ENCODE data around the gene AICDA. TPM values are rescaled to one million over a fixed set of nuclear protein-coding genes. Genes with fewer than 3 reads are reported as not detected.
"Not testable (repeated sequence)": the region's sequence is repeated elsewhere in the genome, so short reads cannot be mapped to it uniquely, and the experiment has no call there.

The AICDA gene
- total RNA-seq (2014; rRNA removed; shearing (Covaris generic); ENCODE audit: low replicate concordance): 0.84 and 27.6 TPM in 2 replicates

GRCh38 chr12:8612629-8613028 is at the start of gene AICDA:
AICDA (minus strand) TSS chr12:8612859; CDS start chr12:8612767, 92 bp downstream.
- in situ Hi-C loops (cut with HindIII; ENCODE audit: low pct_unique_long_range_greater_than_20kb, low sequenced_read_pairs): no loop called here
- no peak for DNase-seq (ENCODE audit: low read depth)

DNA sequence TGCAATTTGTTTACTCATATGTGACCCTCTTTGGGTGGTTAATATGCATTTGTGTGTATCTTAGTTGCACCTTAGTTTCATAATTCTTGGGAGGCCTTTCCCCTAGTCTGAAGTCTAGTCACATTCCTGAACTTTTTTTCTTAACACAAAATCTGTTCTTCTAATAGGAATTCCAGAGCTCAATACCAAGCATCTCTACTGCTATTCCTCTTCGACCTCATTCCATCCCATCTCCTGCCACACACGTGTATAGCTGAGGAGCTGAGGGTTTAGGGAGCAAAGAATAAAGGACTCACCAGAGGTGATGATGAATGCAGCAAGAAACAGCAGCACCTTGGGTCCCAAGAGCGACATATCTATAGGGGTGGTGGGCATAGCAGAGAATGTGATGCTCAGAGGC is 49.1 kb upstream of the AICDA start:
- in situ Hi-C loops (cut with HindIII; ENCODE audit: low pct_unique_long_range_greater_than_20kb, low sequenced_read_pairs): no loop called here
- no peak for DNase-seq (ENCODE audit: low read depth)

DNA sequence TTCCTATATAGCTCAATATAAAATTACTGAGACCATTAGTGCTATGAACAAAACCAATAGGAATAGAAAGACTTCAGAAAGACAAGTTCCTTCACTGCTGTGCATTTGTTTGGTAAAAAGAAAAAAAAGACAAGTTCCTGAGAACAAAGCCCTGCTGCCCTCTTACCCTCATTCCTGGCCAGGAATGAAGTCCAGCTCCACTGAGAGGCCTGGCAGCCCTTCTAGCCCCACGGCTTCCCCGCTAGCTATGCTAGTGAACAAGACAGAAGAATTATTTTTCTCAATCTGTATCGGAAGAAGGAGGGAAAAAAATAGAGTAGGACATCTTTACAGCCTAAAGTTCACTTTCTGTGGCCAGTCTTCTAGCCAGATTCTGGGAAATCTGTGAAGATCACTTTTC is 48.4 kb upstream of the AICDA start:
- no peak for DNase-seq (ENCODE audit: low read depth)
- in situ Hi-C loops (cut with HindIII; ENCODE audit: low pct_unique_long_range_greater_than_20kb, low sequenced_read_pairs): no loop called here

- DNase-seq (ENCODE audit: low read depth): no peak
- in situ Hi-C loops (cut with HindIII; ENCODE audit: low pct_unique_long_range_greater_than_20kb, low sequenced_read_pairs): no loop called here
Measured at GRCh38 chr12:8658346-8658745, 45.7 kb upstream of the AICDA start.

DNA sequence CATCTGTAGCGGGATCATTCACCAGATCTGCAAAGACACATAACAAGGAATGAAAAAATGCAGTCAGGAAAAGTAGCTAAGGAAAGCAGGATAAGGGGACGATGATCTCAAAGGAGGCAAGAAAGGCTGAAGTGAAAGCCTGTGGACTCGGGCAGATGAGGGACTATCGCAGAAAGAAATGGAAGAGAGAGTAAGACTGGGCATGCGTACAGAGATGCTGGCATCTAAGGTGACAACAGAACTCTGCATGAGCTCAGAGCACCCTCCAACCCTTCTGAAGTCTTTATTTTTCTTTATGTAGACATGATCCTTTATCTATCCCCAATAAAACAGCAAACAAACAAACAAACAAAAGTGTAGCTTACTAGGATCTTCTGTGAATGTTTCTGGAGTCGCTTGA is 42.8 kb upstream of the AICDA start:
- DNase-seq (ENCODE audit: low read depth): no peak
- in situ Hi-C loops (cut with HindIII; ENCODE audit: low pct_unique_long_range_greater_than_20kb, low sequenced_read_pairs): no loop called here

GRCh38 chr12:8648576-8649205 is 36.0 kb upstream of the AICDA start:
- in situ Hi-C loops (cut with HindIII; ENCODE audit: low pct_unique_long_range_greater_than_20kb, low sequenced_read_pairs): no loop called here
- no peak for DNase-seq (ENCODE audit: low read depth)

GRCh38 chr12:8647968-8648367 is 35.3 kb upstream of the AICDA start:
- DNase-seq (ENCODE audit: low read depth): no peak
- in situ Hi-C loops (cut with HindIII; ENCODE audit: low pct_unique_long_range_greater_than_20kb, low sequenced_read_pairs): no loop called here

- in situ Hi-C loops (cut with HindIII; ENCODE audit: low pct_unique_long_range_greater_than_20kb, low sequenced_read_pairs): no loop called here
- no peak for DNase-seq (ENCODE audit: low read depth)
Measured at GRCh38 chr12:8644345-8645248, 31.9 kb upstream of the AICDA start.

GRCh38 chr12:8642775-8643174 is 30.1 kb upstream of the AICDA start:
- in situ Hi-C loops (cut with HindIII; ENCODE audit: low pct_unique_long_range_greater_than_20kb, low sequenced_read_pairs): no loop called here

GRCh38 chr12:8639936-8640335 is 27.3 kb upstream of the AICDA start:
- no peak for DNase-seq (ENCODE audit: low read depth)
- in situ Hi-C loops (cut with HindIII; ENCODE audit: low pct_unique_long_range_greater_than_20kb, low sequenced_read_pairs): no loop called here

More at GRCh38 chr12:8642775-8643174, 30.1 kb upstream of the AICDA start:
- no peak for DNase-seq (ENCODE audit: low read depth)

- DNase-seq (ENCODE audit: low read depth): no peak
- in situ Hi-C loops (cut with HindIII; ENCODE audit: low pct_unique_long_range_greater_than_20kb, low sequenced_read_pairs): no loop called here
Measured at GRCh38 chr12:8638951-8639350, 26.3 kb upstream of the AICDA start.

GRCh38 chr12:8637666-8638065 is 25.0 kb upstream of the AICDA start:
- in situ Hi-C loops (cut with HindIII; ENCODE audit: low pct_unique_long_range_greater_than_20kb, low sequenced_read_pairs): no loop called here
- DNase-seq (ENCODE audit: low read depth): no peak

DNA sequence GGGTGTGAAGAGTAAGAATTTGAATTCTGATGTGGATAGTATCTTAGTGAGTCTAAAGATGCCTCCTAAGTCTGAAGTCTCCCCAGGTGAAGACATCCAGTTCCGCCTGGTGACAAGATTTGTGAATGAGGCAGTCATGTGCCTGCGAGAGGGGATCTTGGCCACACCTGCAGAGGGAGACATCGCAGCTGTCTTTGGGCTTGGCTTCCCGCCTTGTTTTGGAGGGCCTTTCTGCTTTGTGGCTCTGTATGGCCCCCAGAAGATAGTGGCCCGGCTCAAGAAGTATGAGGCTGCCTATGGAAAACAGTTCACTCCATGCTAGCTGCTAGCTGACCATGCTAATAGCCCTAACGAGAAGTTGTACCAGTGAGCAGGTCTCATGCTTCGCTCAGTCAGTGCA is 24.6 kb upstream of the AICDA start:
- no peak for DNase-seq (ENCODE audit: low read depth)
- in situ Hi-C loops (cut with HindIII; ENCODE audit: low pct_unique_long_range_greater_than_20kb, low sequenced_read_pairs): no loop called here

- no peak for DNase-seq (ENCODE audit: low read depth)
- in situ Hi-C loops (cut with HindIII; ENCODE audit: low pct_unique_long_range_greater_than_20kb, low sequenced_read_pairs): no loop called here
Measured at GRCh38 chr12:8636581-8636980, 23.9 kb upstream of the AICDA start.

DNA sequence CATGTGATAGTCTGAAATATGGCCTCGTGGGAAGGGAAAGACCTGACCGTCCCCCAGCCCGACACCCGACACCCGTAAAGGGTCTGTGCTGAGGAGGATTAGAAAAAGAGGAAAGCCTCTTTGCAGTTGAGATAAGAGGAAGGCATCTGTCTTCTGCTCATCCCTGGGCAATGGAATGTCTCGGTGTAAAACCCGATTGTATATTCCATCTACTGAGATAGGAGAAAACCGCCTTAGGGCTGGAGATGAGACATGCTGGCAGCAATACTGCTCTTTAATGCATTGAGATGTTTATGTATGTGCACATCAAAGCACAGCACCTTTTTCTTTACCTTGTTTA is 23.3 kb upstream of the AICDA start:
- DNase-seq (ENCODE audit: low read depth); in situ Hi-C loops (cut with HindIII; ENCODE audit: low pct_unique_long_range_greater_than_20kb, low sequenced_read_pairs): not testable (repeated sequence)

DNA sequence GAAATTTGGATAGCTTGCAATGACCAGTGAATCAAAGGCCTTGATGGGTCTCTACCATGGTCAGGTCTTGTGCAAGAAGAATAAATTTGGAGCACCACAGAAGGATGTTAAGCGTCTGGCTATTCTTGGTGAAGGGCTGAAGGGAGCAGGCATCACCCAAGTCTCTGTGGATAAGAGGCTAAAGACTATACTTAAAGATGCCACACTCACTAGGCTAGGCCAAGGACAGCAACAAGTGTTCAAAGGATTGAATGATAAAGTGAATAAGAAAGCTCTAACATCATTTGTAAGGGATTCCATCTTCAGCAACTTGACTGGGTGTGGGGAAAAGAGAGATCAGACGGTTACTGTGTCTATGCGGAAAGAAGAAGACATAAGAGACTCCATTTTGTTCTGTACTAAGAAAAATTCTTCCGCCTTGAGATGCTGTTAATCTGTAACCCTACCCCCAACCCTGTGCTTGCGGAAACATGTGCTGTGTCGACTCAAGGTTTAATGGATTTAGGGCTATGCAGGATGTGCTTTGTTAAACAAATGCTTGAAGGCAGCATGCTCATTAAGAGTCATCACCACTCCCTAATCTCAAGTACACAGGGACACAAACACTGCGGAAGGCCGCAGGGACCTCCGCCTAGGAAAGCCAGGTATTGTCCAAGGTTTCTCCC is 22.8 kb upstream of the AICDA start:
- DNase-seq (ENCODE audit: low read depth); in situ Hi-C loops (cut with HindIII; ENCODE audit: low pct_unique_long_range_greater_than_20kb, low sequenced_read_pairs): not testable (repeated sequence)

DNA sequence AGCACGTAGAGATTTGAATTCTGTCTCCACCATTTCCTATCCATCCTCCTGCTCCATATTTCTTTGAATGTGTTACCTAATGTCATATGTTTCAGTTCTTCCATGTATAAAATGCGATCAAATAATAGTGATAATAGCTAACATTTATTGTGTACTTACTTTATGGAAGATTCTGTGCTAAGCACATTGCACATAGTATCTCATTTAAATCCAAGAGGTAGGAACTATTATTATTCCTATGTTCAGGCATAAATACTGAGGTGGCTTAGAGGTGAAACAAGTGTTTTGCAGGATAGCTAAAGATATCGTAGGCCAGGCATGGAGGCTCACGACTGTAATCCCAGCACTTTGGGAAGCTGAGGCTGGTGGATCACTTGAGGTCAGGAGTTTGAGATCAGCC is 17.5 kb upstream of the AICDA start:
- in situ Hi-C loops (cut with HindIII; ENCODE audit: low pct_unique_long_range_greater_than_20kb, low sequenced_read_pairs): no loop called here
- DNase-seq (ENCODE audit: low read depth): no peak

GRCh38 chr12:8629486-8630033 is 16.9 kb upstream of the AICDA start:
- in situ Hi-C loops (cut with HindIII; ENCODE audit: low pct_unique_long_range_greater_than_20kb, low sequenced_read_pairs): no loop called here
- peak; percentile 53 for DNase-seq (ENCODE audit: low read depth)

DNA sequence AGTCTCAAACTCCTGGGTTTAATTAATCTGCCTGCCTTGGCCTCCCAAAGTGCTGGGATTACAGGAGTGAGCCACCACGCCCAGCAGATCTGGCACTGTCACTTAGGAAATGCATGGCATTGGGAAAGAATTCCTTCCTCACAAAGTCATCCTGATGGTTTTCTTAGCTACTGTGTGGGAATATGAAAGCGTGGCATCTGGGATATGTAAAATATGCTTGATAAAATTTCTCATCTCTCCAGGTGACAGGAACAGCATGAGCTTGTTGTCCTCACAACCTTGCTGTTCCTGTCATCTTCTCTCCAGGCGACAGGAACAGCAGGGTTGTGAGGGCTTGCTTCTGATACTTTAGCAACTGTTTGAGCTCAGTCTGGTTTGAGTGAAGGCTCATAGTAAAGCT is 16.1 kb upstream of the AICDA start:
- no peak for DNase-seq (ENCODE audit: low read depth)

More for the DNA sequence above, 16.1 kb upstream of the AICDA start:
- in situ Hi-C loops (cut with HindIII; ENCODE audit: low pct_unique_long_range_greater_than_20kb, low sequenced_read_pairs): no loop called here

Data from Caki2 (cell line).